ENCODE results near the gene PLA2G4E.

Gene PLA2G4E

DNA sequence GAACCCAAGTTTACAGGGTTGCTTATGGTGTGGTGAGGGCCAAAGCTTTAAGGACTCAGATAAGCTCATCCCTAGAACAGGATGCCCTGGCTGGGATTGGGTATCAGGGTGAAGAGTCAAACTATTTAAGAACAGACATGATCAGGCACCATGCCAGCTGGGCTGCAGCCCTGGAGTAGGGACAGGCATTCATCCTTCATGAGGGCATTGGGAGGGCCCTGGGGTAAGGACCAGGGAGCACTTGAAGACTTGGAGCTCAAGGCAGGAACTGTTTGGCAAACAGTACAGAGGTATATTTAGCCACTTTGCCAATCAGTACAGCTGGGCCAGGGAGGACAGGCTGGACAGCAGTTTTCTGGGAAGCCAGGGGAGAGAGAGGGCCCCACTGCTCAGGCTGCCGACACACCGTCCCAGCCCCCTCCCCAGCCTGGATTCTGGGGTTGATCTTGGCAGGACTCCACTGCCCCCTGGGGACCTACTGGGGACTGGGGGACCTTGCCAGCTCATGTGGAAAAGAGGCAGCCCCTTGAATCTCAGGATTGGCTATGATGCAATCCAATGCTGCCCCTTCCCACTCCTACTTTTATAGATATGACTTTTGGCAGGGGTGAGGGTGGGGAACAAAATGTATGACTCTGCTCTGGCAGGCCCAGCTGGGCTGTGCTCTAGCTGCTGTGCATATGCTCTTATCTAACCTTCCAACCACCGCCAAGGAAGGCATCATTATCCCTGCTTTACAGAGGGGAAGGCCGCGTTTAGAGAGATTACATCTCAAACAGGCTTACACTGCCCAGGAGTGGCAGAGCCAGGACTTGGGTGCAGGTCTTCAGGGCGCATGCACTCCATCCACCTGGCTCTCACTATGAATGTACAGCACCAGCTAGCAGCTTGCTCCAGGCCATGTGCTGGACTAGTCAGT is 2.3 kb downstream of the PLA2G4E start:
- DNase-seq: no peak

DNA sequence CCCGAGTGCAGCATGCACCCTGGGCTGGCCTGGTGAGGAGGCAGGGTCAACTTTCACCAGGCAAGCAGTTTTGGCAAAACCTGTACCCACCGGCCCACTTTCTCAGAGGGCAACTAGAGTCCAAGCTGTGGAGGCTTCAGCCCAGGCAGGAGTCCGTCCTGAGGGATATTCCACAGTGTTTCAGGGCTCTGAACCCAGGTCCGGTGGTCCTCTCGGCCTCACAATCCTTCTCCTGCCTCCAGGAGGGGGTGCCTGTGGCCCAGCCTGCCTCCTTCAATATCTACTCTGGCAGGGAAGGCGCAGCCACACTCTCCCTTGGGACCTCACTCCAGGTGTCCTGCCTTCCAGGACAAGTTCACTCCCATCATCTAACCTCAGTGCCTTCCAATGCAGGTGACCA is 3.9 kb downstream of the PLA2G4E start:
- no peak for DNase-seq

DNA sequence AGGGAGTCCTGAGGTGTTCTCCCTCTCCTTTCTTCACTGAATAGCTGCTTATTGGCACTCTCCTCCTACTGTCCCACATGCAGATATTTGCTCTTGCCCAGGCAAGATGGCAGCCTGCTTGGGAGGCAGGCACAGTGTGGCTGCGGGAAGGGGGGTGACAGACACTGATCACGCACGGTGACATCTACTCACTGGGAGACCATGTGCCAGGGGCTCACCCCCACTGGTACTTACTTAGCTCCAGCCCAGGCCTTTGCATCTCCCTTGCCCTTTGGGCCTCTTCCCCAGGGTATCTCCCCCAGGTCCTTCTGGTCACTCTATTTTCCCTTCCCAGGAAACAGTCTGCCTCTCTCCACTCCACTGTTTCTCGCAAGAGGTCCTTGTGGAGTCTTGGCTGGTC is 6.4 kb downstream of the PLA2G4E start:
- DNase-seq: no peak

DNA sequence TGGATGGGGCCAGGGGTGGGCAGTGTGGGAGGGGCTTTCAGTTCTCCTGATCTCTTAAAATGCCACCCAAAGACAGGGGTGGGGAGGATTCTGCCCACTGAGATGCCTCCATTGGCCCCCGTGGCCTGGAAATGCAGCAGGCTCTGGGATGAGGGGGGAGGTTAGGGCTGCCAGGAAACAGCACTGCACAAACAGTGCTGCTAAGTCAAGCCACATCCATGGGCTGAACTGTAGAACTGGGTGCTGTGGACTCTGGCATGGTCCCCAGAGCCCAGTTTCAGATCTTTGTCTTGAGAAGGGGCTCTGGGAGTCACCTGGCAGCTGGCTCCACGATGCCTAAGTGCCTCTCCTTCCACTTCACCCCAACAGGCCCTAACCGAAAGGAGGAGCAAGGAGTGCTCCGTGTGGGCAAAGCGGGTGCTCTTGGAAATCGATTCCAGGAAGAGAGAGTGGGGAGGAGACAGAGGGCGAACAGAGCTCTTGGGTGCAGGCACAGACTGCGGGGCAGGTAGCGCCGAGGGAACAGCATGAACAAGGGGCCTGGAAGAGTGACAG is 7.8 kb downstream of the PLA2G4E start:
- DNase-seq: no peak

DNA sequence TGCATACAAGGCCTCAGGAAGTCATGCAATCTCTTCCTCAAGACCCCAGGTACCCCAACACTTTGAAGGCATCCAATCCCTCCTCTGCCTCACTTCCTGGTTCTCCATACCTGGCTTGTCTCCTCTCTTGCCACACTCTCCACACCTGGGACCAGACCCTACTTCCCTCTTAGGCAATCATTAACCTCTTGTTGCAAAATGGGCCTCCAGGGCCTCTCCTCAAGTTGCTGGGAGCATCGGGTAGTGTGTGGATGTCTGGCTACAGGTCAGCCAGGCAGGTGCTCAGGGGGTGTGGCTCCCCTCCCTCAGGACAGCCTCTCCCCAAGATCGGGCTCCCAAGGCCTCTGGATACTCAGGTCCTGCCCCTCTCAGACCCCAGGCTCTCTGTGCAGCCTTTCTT is 8.6 kb downstream of the PLA2G4E start:
- DNase-seq: no peak

DNA sequence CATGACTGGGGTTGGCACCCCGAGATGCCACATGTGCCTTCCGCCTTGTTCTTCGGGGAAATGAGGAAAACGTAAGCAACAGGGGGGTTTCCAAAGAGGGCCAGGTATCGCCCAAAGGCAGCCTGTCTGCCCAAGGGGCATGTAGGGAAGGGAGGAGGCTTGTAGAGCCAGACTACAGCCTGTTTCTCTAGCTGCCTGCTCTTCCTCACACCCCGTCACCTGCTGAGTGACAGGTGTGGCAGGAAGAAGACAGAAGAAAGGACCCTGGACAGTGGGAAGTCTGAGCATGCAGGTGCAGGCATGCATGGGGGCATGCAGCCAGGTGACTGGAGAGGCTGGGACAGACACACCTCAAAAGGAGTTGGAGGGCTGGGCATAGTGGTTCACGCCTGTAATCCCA is 9.8 kb downstream of the PLA2G4E start:
- DNase-seq: peak; percentile 3

DNA sequence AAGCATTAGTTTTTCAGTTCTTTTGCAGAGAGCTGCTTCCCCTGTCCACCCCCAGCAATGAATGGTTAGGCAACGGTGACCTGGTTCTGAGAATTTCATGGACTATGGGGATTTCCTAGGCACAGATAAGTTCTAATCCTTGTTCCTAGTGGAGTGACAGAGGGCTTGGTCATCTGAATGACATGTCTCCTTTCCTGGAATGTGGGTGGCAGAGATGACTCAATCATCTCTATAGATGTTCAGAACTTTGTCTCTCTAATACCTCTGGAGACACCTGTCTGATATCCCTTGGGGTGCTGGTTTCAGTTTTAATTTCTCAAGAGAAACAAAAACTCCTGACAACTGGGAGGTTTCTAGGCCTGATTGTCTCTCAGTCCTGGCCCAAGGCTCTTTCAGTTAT is 10.4 kb downstream of the PLA2G4E start:
- DNase-seq: no peak

DNA sequence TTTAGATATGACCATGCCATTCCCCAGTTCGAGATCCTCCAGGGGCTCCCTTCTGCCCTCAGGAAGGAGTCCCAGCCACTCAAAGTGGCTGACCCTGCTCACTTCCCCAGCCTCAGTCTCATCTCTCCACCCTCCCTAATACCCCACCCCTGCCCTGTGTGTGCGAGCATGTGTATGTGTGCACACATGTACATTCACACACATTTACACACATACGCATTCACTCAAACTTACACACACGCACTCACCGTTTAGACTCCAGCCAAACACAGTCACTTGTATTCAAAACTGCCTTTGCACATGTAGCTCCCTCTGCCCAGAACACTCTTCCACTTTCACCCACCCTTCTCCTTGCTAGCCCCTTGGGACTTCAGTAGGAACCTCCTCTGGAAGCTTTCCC is 11.4 kb downstream of the PLA2G4E start:
- DNase-seq: no peak

DNA sequence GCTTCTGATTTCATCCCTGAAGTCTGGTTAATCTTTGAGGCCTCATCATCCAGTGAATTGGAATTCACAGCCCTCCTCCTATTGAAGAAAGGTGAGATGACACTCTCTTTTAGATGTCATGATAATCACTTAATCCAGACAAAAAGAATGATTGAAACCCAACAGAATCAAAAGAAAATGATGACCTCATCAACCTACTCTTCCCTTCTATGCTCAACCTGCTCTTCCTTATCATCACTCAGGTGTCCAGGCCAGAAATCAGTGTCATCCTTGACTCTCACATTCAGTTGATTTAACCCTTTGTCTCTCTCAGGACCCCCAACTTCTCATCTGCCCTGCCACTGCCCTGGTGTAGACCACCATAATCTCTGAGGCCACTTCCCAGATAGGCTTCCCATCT is 11.8 kb downstream of the PLA2G4E start:
- DNase-seq: no peak

DNA sequence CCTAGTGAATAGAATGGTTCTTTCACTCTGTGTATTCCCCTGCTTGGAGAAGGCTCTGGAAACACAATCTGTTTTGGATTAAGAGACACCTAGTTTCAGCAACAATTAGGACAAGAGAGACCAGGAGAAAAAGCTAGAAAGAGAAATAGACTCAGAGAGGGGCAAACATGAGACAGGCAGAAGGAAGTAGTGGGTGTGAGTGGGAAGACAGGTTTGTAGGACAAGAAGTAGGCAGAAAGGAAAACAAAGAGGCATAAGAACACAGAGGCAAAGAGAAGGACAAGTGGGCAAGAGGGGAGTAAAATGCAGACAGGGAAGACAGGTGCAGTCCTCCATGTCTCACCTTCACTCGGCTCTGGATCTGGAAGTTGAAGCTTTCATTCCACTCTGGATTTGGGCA is 13.5 kb downstream of the PLA2G4E start:
- DNase-seq: no peak

DNA sequence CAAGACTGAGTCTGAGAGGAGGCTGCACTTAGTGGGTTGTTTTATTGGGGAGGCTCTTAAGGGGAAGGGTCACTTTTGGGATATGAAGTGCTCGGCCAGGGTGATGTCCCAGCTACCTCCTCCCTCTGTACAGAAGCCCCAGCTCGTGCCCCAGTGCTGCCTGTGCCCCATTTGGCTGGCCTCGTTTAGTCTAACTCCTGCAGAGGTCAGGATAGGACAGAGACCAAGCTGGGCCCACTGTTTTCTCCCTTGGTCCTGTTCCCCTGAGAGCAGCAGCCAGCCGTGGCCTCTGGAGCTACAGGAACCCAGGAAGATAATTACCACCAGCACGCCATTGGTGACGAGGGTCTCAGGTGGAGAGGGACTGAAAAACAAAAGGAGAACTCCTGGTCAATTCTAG is 18.5 kb downstream of the PLA2G4E start:
- DNase-seq: no peak

DNA sequence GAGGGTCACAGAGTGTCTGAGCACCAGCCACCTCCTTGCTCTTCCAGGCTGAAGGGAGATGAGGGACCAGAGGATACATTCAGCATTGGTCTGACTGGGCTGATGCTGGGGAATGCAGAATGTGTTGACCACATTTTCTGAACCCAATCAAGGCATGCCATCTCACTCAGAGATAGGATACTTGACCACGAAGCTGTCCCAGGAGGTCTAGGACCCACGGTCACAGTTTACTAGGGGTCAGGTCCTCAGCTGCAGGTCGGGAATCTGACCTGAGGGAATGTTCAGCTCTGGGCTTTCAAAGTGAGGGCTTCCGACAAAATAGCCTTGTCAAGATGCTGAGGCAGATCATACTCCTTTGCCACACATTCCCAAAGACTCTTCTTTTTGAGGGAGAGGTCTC is 19.6 kb downstream of the PLA2G4E start:
- no peak for DNase-seq

DNA sequence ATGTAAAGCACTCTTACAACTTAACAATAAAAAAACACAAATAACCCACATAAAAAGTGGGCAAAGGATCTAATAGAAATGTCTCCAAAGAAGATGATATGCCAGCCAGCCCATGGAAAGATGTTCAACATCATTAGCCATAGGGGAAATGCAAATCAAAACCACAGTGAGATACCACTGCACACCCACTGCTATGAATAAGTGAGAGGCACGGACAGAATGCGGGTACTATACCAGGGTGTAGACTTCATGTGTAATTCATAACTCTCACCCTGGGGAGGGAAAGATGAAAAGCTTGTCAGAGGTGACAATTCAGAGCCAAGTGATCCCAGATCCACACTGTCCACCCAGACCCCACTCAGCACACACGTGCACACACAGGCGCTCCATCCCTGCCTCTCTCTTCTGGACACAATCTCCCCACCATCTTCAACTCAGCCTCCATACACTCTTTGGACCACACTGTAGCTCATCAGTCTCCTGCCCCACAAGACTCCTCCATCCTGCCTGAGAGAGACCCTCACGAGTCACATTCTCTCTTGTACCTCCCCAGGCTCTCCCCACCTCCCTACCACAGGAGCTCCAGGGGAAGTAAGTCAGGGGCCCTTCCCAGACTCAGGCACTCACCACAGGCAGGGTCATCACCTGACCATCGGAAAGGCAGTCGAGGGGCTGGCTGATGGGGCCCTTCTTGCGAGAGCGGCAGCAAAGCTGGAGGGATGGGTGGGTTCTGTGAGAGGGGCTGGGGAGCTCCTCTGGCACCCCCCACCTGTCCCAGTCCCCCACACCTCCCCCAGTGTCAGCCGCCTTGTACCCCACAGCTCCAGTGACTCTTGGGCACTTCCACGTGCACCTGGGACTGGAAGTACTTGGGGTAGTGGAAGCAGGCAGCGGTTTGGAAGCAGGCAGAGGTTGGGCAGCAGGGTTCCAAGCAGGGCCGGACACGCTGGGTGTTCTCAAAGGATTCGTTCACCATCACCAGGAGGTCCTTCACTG is 21.3 kb downstream of the PLA2G4E start:
- DNase-seq: no peak

DNA sequence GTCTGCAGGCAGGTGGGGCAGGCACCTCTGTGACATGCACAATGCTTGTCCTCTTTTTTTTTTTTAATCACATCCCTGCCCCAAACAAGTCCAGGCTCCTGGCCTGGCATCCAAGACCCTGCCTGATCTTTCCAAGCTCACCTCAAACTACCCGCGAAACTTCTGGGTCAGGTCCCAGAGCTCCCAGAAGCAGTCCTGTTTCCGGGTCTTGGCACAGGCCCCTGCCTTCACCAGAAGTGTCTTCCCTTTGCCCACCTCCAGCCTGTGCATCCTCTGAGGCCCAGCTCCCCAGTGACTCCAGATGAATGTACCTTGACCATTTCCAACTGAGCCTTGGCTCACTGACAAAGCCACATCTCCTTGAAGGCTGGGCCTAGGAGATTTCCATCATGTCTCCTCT is 23.0 kb downstream of the PLA2G4E start:
- DNase-seq: no peak

DNA sequence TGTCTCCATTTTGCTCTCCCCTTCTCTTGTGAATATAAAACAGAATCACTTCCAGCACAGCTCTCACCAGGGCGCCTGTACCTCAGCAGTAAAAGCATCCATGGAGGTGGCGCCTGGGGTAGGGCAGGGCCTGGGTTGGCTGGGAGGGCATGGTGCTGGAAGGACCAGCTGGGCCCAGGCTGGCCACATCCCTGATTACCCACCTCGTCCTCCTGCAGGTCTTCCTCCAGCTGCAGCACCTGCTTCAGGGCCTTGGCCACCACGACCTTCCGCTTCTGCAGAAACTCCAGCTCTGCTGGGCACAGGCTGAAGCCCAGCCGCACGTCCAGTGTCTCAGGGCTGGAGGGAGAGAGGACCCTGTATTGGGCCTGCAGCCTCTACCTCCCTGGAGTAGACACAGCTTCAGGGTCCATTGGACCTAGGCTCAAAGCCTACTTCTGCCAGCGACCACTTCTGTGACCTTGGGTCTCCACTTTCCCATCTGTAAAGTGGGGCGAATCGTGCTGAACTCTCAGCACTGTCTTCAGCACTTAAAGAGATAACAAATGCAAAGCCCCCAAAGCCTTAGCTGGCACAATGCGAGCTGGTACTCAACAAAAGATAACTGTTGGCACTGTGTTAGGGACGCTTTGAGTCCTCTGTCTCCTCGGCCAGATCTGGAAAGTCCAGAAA is 23.8 kb downstream of the PLA2G4E start:
- DNase-seq: no peak

DNA sequence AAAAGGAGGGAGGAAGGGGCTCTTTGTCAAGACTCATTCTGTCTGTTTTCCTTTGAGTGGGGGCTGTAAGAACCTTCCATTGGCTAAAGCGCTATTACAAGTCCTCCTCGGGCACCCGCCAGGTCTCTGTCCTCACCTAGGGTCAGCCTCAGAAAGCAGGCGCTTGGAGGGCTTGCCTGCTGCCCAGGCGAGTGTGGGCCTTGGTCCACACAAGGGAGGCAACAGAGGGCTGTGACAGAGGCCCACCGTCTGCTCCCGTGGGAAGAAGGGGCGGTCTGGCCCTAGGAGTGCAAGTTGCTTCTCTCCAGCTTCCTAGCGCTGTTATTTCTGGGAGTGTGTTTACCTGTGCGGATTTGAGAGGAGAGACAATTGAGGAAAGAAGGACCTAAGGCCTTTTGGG is 24.5 kb downstream of the PLA2G4E start:
- no peak for DNase-seq

DNA sequence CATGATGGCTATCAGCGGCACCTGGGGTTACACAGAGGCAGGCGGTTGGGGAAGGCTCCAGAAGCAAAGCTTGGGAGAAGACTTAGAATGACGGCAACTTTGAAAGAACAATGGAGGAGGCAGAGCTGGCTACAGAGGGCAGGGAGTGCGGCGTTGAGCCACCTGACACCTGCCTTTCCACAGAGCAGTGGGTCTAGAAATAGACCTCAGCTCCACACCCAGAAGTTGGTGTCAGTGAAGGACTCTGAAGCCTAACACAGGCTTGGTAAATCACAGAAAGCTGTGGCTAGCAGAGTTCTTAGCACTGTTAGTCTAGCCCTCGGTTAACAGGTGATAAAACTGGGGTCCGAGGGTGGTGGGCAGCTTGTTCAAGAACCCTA is 25.4 kb downstream of the PLA2G4E start:
- DNase-seq: no peak

DNA sequence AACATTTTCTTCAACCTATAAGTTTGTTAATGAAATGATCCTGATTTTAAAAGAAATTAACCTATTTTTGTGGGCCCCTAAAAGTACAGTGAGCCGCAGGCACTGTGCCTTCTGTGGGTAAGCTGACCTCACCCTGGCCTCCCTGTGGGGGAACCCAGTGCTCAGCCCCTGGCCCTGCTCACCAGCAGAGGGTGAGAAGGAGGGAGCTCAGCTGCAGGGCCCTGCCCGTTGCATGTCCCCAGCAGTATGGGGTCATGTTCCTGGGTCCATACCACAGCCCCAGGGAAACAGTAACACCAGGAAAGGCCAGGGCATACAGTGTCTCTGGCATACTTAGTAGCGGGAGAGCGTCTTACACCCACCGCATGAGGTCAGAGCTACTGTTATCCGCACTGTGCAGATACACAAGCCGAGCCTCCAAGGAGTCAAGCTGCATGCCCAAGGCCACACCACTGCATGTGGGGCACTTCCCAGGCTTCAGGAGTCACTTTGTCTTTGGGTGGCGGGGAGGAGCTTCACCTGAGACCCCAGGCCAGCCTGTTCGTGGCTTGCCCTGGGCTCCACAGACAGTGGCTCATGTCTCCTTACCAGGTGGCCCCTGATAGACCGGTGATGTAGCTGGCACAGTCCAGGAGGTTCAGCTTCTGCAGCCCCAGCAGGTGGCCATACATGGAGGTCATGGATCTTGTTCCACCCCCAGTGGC is 25.9 kb downstream of the PLA2G4E start:
- no peak for DNase-seq

DNA sequence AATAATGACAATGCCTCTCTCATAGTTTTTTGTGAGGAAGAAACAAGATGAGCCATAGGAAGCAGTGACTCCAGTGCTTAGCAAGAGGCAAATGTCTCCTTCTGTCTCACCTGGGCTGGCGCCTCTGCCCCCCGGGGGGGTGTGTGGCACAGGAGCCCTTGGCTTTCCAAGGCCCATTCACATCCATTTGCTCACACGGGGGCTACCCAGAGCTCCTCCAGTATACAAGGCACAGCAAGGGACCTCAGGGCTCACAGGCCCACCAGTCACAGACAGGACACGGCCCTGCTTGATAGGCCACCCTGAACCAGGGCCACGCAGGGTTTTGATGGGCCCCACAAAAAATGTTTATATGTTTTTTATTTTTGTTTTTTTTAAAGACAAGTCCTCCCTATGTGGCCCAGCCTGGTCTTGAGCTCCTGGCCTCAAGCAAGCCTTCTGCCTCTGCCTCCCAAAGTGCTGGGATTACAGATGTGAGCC is 26.6 kb downstream of the PLA2G4E start:
- no peak for DNase-seq

DNA sequence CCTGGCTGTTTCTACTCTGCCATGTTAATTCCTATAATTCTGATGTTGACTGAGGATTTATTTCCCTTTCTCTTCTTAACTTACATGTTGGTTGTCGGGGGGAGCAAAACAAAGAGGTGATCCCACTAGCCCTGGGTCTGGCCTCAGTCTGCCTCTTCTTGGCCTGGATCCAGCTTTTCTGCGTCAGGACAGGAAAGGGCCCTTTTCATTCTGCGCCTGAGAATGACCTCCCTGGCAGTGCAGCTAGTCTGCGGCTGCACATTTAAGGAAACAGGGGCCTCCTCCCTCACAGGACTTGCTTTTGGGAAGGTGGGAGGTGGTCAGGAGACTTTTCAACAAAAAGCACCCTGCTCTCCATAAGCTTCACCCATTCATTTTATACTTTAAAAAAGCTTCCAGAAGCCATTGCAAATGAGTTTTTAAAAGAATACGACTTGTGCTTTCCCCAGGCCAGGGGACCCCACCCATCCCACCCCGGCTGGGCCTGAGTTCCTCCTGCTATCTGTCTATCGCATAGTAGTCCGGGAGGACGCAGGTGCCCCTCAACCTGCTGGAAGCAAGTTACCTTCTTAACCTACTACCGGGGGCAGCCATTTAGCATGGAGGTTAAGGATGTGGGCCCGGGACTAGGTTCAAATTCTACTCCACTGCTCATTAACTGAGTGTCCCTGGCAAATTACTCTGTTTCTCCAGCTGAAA is 27.2 kb downstream of the PLA2G4E start:
- DNase-seq: peak; percentile 25

DNA sequence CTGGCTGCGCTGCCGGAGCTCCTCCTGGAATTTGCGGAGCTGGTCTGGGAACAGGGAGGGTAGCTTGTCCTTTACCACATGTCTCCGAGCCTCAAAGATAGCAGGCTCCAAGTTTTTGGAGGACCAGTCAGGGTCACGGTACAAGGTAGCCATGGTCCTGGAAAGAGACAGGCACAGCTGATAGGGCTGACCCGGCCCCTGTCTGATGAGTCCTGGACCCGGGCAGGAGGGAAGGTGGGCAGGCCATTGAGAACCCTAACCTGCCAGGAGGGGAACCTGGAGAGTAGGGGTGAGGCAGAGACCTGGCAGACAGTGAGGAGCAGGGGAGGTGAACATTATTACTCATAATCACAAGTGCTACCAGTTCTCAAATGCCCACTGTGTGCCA is 28.0 kb downstream of the PLA2G4E start:
- DNase-seq: no peak
